ENCODE measurements around the gene SNRK. TPM values are rescaled to one million over a fixed set of nuclear protein-coding genes. Genes with fewer than 3 reads are reported as not detected.

The SNRK gene
- total RNA-seq, 4 donors from 2014 or later = 30.7 to 50.4 (median 45.8) TPM

- Histone ChIP-seq H3K4me1 (no peaks in the 10 kb centered on the region), H3K4me3 (no peak overlapping the region), H3K9me3 (no peaks in the 10 kb centered on the region), H3K27me3 (no peaks in the 10 kb centered on the region), H3K27ac (replicated peaks in 1 of 4) (no peak overlapping the region), H3K36me3 (no peaks in the 10 kb centered on the region)
- 72% methylated on average over 1 of the region's 1 CpG for WGBS
- DNase-seq (ENCODE audit: extremely low spot score) = no peak
- TF ChIP-seq EP300 (IDR thresholded peaks at IDR 0.05) (no peak), POLR2AphosphoS5 (IDR thresholded peaks at IDR 0.05) (no peak), POLR2A (IDR thresholded peaks at IDR 0.05; ENCODE audit: low read depth) (no peak), CTCF (IDR thresholded peaks at IDR 0.05) (no peak)
- intact Hi-C loops (cut with DNase I) = no loop called here
Observed at GRCh38 chr3:43266995-43267394, 19.3 kb upstream of the SNRK start.

GRCh38 chr3:43268636-43269035 lies 17.7 kb upstream of the SNRK start:
- Histone ChIP-seq H3K27me3 (no peaks in the 10 kb centered on the region), H3K9me3 (no peaks in the 10 kb centered on the region), H3K36me3 (no peaks in the 10 kb centered on the region), H3K4me3 (no peak overlapping the region), H3K27ac (replicated peaks in 1 of 4) (no peak overlapping the region), H3K4me1 (no peaks in the 10 kb centered on the region)
- TF ChIP-seq EP300 (IDR thresholded peaks at IDR 0.05) = no peak
- no peak for TF ChIP-seq POLR2A (IDR thresholded peaks at IDR 0.05; ENCODE audit: low read depth)
- TF ChIP-seq CTCF (IDR thresholded peaks at IDR 0.05) = no peak
- no peak for TF ChIP-seq POLR2AphosphoS5 (IDR thresholded peaks at IDR 0.05)
- no peak for DNase-seq (ENCODE audit: extremely low spot score)
- 87% methylated on average over 1 of the region's 1 CpG for WGBS
- intact Hi-C loops (cut with DNase I) = no loop called here

- 91% methylated on average over 2 of the region's 2 CpGs for WGBS
- DNase-seq (ENCODE audit: extremely low spot score) = no peak
- no peaks in the 10 kb centered on the region for H3K4me1 ChIP-seq
- H3K27ac ChIP-seq (replicated peaks in 1 of 4) = no peak overlapping the region
- TF ChIP-seq POLR2AphosphoS5 (IDR thresholded peaks at IDR 0.05) = no peak
- TF ChIP-seq EP300 (IDR thresholded peaks at IDR 0.05) = no peak
- no peak for TF ChIP-seq POLR2A (IDR thresholded peaks at IDR 0.05; ENCODE audit: low read depth)
- TF ChIP-seq CTCF (IDR thresholded peaks at IDR 0.05) = no peak
- no peaks in the 10 kb centered on the region for H3K36me3 ChIP-seq
- no peaks in the 10 kb centered on the region for H3K27me3 ChIP-seq
- H3K4me3 ChIP-seq = no peak overlapping the region
- no peaks in the 10 kb centered on the region for H3K9me3 ChIP-seq
- intact Hi-C loops (cut with DNase I) = no loop called here
Observed at GRCh38 chr3:43270078-43270477, 16.3 kb upstream of the SNRK start.

- Histone ChIP-seq H3K4me1 (no peaks in the 10 kb centered on the region), H3K27me3 (no peaks in the 10 kb centered on the region), H3K9me3 (no peaks in the 10 kb centered on the region), H3K4me3 (no peak overlapping the region), H3K27ac (replicated peaks in 1 of 4) (no peak overlapping the region), H3K36me3 (no peaks in the 10 kb centered on the region)
- peak; percentile 84 for DNase-seq (ENCODE audit: extremely low spot score)
- TF ChIP-seq POLR2AphosphoS5 (IDR thresholded peaks at IDR 0.05) = no peak
- TF ChIP-seq CTCF (IDR thresholded peaks at IDR 0.05) = no peak
- no peak for TF ChIP-seq EP300 (IDR thresholded peaks at IDR 0.05)
- TF ChIP-seq POLR2A (IDR thresholded peaks at IDR 0.05; ENCODE audit: low read depth) = no peak
- 83% methylated on average over 2 of the region's 2 CpGs for WGBS
- intact Hi-C loops (cut with DNase I) = no loop called here
Observed at GRCh38 chr3:43273416-43273815, 12.9 kb upstream of the SNRK start.

- H3K9me3 ChIP-seq = no peaks in the 10 kb centered on the region
- H3K36me3 ChIP-seq = no peaks in the 10 kb centered on the region
- no peak overlapping the region for H3K4me3 ChIP-seq
- H3K4me1 ChIP-seq = no peaks in the 10 kb centered on the region
- no peak for TF ChIP-seq EP300 (IDR thresholded peaks at IDR 0.05)
- no peak for TF ChIP-seq POLR2AphosphoS5 (IDR thresholded peaks at IDR 0.05)
- TF ChIP-seq POLR2A (IDR thresholded peaks at IDR 0.05; ENCODE audit: low read depth) = no peak
- TF ChIP-seq CTCF (IDR thresholded peaks at IDR 0.05) = no peak
- no peak overlapping the region for H3K27ac ChIP-seq (replicated peaks in 1 of 4)
- intact Hi-C loops (cut with DNase I) = no loop called here
- DNase-seq (ENCODE audit: extremely low spot score) = no peak
- no peaks in the 10 kb centered on the region for H3K27me3 ChIP-seq
Observed at GRCh38 chr3:43279082-43279481, 7.3 kb upstream of the SNRK start.

Measured in esophagus muscularis mucosa (tissue), 4 donors.